ENCODE data around the gene CDIP1. TPM values are rescaled to one million over a fixed set of nuclear protein-coding genes. Genes with fewer than 3 reads are reported as not detected.

The CDIP1 gene
- total and polyA plus RNA-seq, 2 donors, result 6.2 to 28.7 TPM

DNA sequence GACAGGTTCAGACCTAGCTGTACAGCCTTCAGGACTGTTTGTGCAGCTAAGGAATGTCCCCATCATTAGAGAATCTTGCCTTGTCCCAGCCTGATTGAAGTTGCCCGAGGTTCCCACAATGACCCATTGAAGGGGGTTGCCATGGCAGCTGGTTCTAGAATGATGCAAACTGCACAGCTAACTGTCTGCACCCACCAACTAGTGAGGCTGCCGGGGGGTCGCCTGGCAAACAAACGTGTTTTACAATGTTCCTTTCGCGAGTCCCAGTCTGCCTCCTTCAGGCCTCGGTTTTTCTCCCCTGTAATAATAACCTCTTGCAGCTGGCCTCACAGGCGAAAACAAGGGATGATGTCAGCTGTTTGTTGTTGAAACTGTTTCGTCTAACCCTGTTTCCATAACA lies 23.0 kb upstream of the CDIP1 start:
- Histone ChIP-seq H3K4me3 (ENCODE audit: low read depth, low read length) (no peak overlapping the region), H3K4me1 (ENCODE audit: insufficient read depth) (no peaks in the 10 kb centered on the region), H3K36me3 (ENCODE audit: insufficient read depth) (no peaks in the 10 kb centered on the region), H3K27ac (ENCODE audit: low read depth) (no peak overlapping the region)
- 44% methylated on average over 9 of the region's 9 CpGs for WGBS
- DNase-seq (ENCODE audit: extremely low spot score), result no peak

DNA sequence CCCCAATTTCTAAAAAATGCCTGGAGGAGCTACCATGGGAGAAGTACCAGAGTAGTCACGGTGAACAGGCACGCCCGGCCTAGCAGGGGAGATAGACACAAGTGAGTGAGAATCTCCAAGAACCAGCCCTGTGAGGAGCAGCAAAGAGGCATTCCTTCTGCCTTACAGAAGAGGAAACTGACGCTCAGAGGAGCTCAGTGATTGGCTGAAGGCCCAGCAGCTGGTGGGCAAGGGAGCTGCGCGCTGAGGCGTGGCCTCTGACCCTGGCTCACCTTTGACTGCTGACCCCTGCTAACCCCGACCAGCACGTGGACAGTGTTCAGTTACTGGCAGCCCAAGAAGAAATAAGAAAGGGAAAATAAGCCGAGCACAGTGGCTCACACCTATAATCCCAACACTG lies 19.4 kb upstream of the CDIP1 start:
- WGBS, result 74% methylated on average over 10 of the region's 10 CpGs

DNA sequence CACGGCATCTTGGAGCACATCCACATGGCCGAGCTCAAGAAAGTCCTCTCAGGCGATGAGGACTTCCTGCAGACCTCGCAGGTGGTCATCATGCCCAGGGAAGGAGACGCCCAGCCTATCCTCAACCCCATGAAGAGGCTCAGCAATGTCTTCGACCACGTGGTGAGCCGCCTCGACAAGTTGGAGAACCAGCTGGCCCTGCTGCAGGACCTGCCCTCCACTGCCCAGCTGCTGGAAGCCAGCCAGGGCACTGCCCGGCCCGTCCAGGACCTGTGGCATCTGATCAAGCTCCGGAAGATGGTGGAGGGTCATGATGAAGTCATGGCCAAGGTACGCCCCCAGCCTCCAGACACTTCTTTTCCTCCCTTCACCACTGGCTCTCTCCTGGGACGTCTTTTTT lies 18.0 kb upstream of the CDIP1 start:
- no peak overlapping the region for H3K27ac ChIP-seq (ENCODE audit: low read depth)
- H3K4me3 ChIP-seq (ENCODE audit: low read depth, low read length), result no peak overlapping the region
- no peaks in the 10 kb centered on the region for H3K36me3 ChIP-seq (ENCODE audit: insufficient read depth)
- no peaks in the 10 kb centered on the region for H3K4me1 ChIP-seq (ENCODE audit: insufficient read depth)
- WGBS, result 86% methylated on average over 14 of the region's 14 CpGs
- no peak for DNase-seq (ENCODE audit: extremely low spot score)

More for the DNA sequence above, 19.4 kb upstream of the CDIP1 start:
- no peaks in the 10 kb centered on the region for H3K4me1 ChIP-seq (ENCODE audit: insufficient read depth)
- no peak for DNase-seq (ENCODE audit: extremely low spot score)
- H3K36me3 ChIP-seq (ENCODE audit: insufficient read depth), result no peaks in the 10 kb centered on the region
- H3K27ac ChIP-seq (ENCODE audit: low read depth), result no peak overlapping the region
- H3K4me3 ChIP-seq (ENCODE audit: low read depth, low read length), result no peak overlapping the region

DNA sequence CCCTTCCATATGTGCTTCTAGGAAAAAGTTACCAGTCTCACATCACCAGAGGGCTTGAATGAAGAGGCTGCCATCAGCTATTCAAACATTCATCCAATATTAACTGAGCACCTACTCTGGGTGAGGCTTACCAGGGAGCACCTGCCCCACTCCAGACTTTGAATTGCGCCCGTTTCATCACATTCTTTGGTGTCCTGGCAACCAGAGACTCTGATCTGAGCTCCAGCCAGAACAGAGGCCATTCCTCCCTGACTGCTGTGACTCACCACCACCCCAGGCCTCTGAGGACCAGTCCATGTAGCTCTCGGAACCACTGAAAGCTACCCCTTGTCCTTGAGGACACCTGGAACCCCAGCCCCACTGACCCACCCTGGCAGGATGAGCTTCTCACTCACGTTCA lies 17.5 kb upstream of the CDIP1 start, which contains the start of gene C16orf96:
C16orf96 (plus strand) TSS at position 229 of the 400 bp plus-strand sequence; CDS start at position 379, 150 bp downstream.
- no peak for DNase-seq (ENCODE audit: extremely low spot score)
- WGBS, result 81% methylated on average over 4 of the region's 4 CpGs
- Histone ChIP-seq H3K27ac (ENCODE audit: low read depth) (no peak within 1 kb of the TSS), H3K4me1 (ENCODE audit: insufficient read depth) (no peaks in the 10 kb centered on the region), H3K36me3 (ENCODE audit: insufficient read depth) (no peaks in the 10 kb centered on the region), H3K4me3 (ENCODE audit: low read depth, low read length) (no peak within 1 kb of the TSS)

DNA sequence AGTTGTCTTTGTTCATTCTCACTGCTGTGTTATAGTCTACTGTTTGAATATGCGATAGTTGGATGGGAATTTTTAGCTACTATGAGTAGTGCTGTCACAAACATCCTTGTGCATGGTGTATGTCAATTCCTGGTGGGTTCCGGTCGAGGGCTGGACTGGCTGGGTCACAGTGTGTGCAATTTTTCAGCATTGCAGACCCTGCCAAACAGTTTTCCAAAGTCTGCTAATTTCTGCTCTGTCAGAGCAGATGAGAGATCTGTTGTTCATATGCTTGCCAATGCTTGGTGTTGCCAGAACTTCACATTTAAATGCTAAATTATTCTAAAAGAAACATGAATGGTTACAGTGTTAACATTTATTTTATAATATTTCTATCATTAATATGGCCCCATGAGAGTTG lies 14.0 kb upstream of the CDIP1 start:
- Histone ChIP-seq H3K36me3 (ENCODE audit: insufficient read depth) (no peaks in the 10 kb centered on the region), H3K4me1 (ENCODE audit: insufficient read depth) (no peaks in the 10 kb centered on the region), H3K27ac (ENCODE audit: low read depth) (no peak overlapping the region), H3K4me3 (ENCODE audit: low read depth, low read length) (no peak overlapping the region)
- WGBS, result 52% methylated on average over 3 of the region's 3 CpGs
- DNase-seq (ENCODE audit: extremely low spot score), result no peak

DNA sequence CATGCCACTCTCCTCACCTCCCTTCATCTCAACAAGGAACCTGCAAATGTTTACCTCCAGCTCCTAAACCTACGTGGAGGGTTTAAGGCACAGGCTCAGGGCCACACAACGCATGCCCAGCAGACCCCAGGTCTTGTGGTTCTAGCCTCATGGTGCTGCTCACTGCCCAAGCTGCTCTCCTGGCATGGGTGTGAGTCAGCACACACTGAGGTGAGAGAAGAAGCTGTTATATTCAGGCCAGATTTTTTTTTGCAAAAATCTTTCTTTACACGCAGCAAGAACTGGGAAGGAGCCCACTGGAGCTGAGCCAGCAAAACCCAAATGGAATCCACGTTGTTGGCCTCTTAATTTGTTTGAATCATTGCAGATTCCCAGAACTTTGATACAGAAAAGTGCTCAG lies 12.0 kb upstream of the CDIP1 start:
- DNase-seq (ENCODE audit: extremely low spot score), result no peak
- Histone ChIP-seq H3K36me3 (ENCODE audit: insufficient read depth) (no peaks in the 10 kb centered on the region), H3K4me1 (ENCODE audit: insufficient read depth) (no peaks in the 10 kb centered on the region), H3K27ac (ENCODE audit: low read depth) (no peak overlapping the region), H3K4me3 (ENCODE audit: low read depth, low read length) (no peak overlapping the region)
- 40% methylated on average over 4 of the region's 4 CpGs for WGBS

DNA sequence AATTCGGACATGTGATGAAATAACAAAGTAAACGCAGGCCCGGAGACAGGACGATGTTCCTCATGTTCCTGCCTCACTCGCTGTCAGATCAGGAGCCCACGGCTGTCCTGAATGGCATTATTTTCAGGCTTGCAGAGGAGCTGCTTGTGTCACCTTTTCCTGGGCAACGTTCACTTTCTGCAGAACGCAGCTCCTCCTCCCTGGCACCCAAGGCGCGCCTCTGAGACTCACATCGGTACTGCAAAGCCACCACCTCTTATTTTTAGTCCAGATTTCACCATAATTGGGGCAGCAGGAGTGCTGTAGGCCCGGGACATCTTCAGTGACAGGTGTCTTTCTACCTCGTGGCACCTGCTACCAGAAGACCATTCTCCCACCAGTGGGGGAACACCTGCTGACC lies 9.6 kb upstream of the CDIP1 start:
- H3K36me3 ChIP-seq (ENCODE audit: insufficient read depth), result no peaks in the 10 kb centered on the region
- no peak for DNase-seq (ENCODE audit: extremely low spot score)
- H3K27ac ChIP-seq (ENCODE audit: low read depth), result no peak overlapping the region
- H3K4me3 ChIP-seq (ENCODE audit: low read depth, low read length), result no peak overlapping the region
- WGBS, result 81% methylated on average over 13 of the region's 13 CpGs
- H3K4me1 ChIP-seq (ENCODE audit: insufficient read depth), result no peaks in the 10 kb centered on the region

DNA sequence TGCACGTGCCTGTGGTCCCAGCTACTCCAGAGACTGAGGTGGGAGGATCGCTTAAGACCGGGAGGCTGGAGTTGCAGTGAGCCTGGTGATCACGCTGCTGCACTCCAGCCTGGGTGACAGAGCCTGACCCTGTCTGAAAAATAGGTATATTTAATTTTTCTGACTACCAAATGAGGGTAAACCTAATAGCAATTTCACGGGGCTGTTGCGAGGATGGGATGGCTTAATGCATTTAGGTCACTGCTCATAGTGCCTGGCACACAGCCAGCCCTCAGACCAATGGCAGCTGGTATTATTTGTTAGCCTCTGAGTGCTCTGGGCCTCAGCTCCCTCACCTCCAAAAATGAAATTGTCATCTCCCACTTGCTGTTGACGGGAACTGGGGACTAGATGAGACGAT lies 5.9 kb upstream of the CDIP1 start:
- H3K4me3 ChIP-seq (ENCODE audit: low read depth, low read length), result no peak overlapping the region
- 76% methylated on average over 8 of the region's 8 CpGs for WGBS
- H3K36me3 ChIP-seq (ENCODE audit: insufficient read depth), result no peaks in the 10 kb centered on the region
- no peaks in the 10 kb centered on the region for H3K4me1 ChIP-seq (ENCODE audit: insufficient read depth)
- H3K27ac ChIP-seq (ENCODE audit: low read depth), result no peak overlapping the region
- no peak for DNase-seq (ENCODE audit: extremely low spot score)

DNA sequence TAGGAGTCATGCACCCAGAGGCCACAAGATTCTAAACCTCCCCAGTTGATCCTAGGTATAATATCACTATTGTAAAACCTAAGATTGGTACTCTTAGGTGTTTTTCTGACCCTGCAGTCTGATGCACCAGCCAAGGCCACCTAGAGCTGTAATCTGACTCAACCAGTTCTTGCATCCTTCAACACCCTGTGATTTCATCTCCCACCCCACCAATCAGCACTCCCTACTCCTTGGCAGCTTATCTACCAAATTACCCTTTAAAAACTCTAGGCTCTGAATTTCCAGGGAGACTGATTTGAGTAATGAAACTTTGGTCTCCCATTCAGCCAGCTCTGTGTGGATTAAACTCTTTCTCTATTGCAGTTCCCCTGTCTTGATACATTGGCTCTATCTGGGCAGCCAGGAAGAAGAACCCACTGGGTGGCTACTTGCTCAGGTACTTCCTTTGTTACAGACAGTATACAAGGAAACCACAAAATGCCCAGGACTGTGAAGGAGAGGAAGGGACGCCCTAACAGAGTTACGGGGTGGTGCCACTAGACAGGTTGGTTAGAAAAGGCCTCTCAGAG lies 1.2 kb upstream of the CDIP1 start:
- Histone ChIP-seq H3K36me3 (ENCODE audit: insufficient read depth) (no peaks in the 10 kb centered on the region), H3K4me3 (ENCODE audit: low read depth, low read length) (no peak overlapping the region), H3K4me1 (ENCODE audit: insufficient read depth) (no peaks in the 10 kb centered on the region), H3K27ac (ENCODE audit: low read depth) (no peak overlapping the region)
- no peak for DNase-seq (ENCODE audit: extremely low spot score)
- 100% methylated on average over 2 of the region's 2 CpGs for WGBS

DNA sequence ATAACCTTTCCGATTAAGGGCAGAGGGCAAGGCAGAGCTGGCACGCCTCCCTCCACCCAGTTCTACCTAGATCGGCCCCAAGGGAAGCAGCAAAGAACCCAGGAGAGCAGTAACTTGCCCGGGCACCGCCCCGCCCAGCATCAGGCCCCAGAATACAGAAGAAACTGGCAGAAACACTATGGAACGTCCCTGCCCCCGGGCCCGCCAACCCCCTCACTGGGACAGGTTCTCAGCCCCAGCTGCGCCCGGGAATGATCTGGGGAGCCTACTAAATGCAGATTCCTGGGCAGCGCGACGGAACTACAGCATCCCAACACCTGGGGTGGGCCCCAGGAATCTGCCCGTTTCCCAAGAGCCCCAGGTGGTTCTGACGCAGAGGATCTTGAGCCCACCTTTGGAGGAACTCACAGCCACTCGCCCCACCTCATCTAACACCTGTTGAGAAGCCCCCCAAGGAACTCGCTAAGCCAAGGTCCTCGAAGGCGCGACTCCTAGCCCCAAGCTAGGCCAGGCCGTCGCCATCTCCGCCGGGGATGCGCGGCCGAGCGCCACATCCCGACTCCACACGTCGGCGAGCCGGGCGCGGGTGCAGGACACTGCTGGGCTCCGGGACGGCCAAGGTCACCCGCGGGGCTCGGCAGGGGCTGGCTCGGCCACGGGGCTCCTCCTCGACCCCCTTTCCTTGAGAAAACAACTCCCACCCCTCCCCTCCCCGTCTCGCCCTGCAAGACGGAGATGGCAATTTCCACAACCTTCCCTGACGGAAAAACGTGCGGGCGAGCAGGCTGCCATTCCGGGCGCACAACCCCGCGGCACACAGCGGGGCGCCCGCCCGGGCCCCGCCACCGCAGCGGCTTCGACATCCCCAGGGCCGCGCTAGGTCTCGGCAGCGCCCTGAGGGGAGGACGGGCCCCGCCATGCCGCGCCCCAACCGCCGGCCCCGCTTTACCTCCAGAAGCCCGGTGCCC lies 913 bp downstream of the CDIP1 start:
- H3K27ac ChIP-seq (ENCODE audit: low read depth), result no peak overlapping the region
- peak overlapping the region; percentile 82 for H3K4me3 ChIP-seq (ENCODE audit: low read depth, low read length)
- no peaks in the 10 kb centered on the region for H3K4me1 ChIP-seq (ENCODE audit: insufficient read depth)
- DNase-seq (ENCODE audit: extremely low spot score), result no peak
- no peaks in the 10 kb centered on the region for H3K36me3 ChIP-seq (ENCODE audit: insufficient read depth)
- WGBS, result 11% methylated on average over 75 of the region's 75 CpGs

DNA sequence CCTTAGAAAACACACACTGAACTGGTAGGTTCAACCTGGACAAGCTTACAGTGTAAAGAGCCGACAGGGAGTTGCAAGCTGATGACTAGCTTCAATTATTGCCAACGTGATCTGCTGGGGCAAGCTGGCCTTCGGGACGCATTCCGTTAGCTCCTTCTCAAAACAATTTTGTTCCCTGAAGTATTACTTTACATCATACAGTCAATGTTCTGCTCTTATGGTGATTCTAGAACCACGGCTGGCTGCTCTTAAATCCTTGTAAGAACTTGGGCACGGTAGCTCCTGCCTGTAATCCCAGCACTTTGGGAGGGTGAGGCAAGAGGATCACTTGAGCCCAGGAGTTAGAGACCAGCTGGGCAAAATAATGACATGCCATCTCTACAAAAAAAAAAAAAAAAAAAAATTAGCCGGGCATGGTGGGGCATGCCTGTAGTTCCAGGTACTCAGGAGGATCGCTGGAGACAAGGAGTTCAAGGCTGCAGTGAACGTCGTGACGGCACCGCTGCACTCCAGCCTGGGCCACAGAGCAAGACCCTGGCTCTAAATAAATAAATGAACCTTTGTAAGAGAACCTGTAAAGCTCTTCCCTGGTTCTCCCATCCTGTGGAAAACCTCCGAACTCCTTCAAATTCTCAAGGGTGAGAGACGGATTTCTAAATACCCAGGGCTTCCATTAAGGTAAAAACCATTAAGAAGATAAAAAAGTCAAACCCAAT lies 2.0 kb downstream of the CDIP1 start:
- H3K36me3 ChIP-seq (ENCODE audit: insufficient read depth), result no peaks in the 10 kb centered on the region
- H3K27ac ChIP-seq (ENCODE audit: low read depth), result no peak overlapping the region
- 92% methylated on average over 15 of the region's 15 CpGs for WGBS
- no peak for DNase-seq (ENCODE audit: extremely low spot score)
- no peaks in the 10 kb centered on the region for H3K4me1 ChIP-seq (ENCODE audit: insufficient read depth)
- H3K4me3 ChIP-seq (ENCODE audit: low read depth, low read length), result no peak overlapping the region

DNA sequence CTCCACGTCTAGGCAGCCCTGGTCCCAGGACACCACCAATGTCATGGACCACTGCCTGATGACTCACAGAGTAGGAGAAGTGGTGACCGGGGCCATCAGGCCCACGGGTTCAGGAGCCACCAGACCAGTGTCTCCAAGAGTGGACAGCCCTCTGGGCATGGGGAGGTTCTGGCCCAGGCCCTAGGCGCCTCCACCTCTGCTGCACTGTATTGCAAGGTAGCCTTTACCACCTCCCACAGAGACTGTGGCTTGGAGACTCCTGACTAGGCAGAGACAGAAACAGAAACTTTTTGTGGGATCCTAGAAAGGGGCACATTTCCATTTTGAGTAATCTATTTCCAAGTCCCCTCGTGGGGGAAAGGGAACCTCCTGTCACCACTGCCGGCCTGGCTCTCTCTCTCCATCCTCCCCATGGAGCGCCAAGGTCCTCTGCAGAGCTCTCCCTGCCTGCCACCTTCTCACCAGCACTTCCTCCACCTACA lies 2.9 kb downstream of the CDIP1 start:
- Histone ChIP-seq H3K4me1 (ENCODE audit: insufficient read depth) (no peaks in the 10 kb centered on the region), H3K36me3 (ENCODE audit: insufficient read depth) (no peaks in the 10 kb centered on the region), H3K4me3 (ENCODE audit: low read depth, low read length) (no peak overlapping the region), H3K27ac (ENCODE audit: low read depth) (no peak overlapping the region)
- WGBS, result 82% methylated on average over 7 of the region's 7 CpGs
- no peak for DNase-seq (ENCODE audit: extremely low spot score)

DNA sequence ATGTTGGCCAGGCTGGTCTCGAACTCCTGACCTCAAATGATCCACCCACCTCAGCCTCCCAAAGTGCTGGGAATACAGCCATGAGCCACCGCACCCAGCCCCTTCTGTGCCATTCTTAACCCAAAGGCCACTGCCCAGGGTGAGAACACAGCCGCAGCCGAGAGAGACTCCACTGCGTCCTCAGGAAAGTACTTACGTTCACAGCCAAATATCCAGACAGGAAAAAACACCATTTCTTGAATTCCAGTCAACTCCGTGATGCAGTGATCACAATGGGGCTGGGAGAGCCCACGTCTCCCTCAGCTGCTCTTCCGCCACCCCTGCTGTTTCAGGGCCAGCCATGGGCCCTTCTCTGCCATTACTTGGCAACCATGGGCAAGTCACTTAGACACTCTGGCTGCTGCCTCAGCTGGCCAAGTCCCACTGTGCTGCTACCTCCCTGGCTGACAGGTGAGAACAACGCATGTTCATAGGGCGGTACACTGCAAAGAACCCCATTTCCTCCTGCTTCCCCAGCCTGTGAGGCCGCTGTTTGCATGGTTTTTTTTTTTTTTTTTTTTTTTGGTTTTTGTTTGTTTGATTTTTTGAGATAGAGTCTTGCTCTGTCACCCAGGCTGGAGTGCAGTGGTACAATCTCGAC lies 4.3 kb downstream of the CDIP1 start:
- Histone ChIP-seq H3K4me1 (ENCODE audit: insufficient read depth) (no peaks in the 10 kb centered on the region), H3K4me3 (ENCODE audit: low read depth, low read length) (no peak overlapping the region), H3K36me3 (ENCODE audit: insufficient read depth) (no peaks in the 10 kb centered on the region), H3K27ac (ENCODE audit: low read depth) (no peak overlapping the region)
- 84% methylated on average over 13 of the region's 13 CpGs for WGBS
- no peak for DNase-seq (ENCODE audit: extremely low spot score)
